GM21447 (cell line): ENCODE results near the gene HOXB13.

Experiments
- ATAC-seq: cut with Tn5 transposase; IDR thresholded peaks from one replicate; pipeline ENCODE4 v1.9.1; 2021; ENCODE audit not compliant: unreplicated experiment

Gene HOXB13

GRCh38 chr17:48711128-48711527, 17.4 kb downstream of the HOXB13 start:
- ATAC-seq: no peak

- no peak for ATAC-seq
Observed at GRCh38 chr17:48704361-48705248, 23.9 kb downstream of the HOXB13 start.

DNA sequence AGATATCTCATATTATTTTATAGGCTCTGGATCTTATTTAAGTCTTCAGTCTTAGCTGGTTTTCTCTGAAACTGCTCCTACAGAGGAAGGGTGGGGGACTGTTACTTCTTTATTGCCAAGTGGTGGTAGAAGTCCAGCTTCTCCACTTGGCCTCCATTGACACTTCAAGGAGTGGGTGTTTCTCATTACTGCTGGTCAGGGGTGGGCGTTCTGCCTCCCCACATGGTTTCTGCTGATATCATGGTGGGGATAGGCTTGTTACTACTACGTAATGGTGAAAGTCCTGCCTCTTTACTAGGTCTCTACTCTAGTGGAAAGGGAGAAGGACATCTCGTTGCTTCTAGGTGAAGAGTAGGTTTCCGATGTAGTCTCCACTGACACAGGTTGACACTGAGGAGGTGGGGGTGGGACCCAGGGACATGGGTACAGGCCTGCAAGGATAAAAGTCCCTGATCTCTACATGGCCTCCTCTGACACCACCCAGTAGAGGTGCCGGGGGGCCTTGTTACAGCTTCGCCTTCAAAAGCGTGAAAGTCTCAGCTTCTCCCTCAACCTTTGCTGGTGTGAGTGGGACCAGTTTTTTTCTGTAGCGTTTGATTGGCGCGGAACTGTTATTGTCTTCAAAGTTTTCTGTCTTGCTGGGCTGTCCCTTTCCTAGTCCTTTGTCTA, 26.6 kb downstream of the HOXB13 start:
- no peak for ATAC-seq

DNA sequence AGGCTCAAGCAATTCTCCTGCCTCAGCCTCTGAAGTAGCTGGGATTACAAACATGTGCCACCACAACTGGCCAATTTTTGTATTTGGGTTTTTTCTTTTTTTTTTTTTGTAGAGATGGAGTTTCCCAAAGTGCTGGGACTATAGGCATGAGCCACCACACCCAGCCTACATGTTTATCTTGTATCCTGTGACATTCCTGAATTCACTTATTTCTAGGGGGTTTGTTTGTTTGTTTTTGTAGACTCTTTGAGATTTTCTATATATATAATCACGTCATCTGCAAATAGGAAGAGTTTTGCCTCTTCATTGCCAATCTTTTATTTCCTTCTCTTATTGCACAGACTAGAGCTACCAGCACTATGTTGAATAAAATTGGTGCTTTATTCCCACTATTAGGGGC, 35.4 kb downstream of the HOXB13 start:
- ATAC-seq: no peak

GRCh38 chr17:48692049-48692448, 36.5 kb downstream of the HOXB13 start:
- ATAC-seq: no peak

GRCh38 chr17:48690655-48691054, 37.9 kb downstream of the HOXB13 start:
- ATAC-seq: no peak

DNA sequence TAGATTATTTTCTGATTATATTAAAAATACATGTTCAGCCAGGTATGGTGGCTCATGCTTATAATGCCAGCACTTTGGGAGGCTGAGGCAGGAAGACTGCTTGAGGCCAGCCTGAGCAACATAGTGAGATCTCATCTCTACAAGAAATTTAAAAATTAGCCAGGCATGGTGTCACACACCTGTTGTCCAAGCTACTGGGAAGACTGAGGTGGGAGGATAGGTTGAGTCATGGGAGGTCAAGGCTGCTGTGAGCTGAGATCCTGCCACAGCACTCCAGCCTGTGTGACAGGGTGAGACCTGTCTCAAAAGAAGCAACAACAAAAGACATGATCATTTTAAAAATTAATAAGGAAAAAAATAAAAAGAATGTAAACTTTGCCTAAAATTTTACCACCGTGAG, 46.9 kb downstream of the HOXB13 start:
- ATAC-seq: no peak

- no peak for ATAC-seq
Observed at GRCh38 chr17:48679385-48680096, 49.0 kb downstream of the HOXB13 start.

DNA sequence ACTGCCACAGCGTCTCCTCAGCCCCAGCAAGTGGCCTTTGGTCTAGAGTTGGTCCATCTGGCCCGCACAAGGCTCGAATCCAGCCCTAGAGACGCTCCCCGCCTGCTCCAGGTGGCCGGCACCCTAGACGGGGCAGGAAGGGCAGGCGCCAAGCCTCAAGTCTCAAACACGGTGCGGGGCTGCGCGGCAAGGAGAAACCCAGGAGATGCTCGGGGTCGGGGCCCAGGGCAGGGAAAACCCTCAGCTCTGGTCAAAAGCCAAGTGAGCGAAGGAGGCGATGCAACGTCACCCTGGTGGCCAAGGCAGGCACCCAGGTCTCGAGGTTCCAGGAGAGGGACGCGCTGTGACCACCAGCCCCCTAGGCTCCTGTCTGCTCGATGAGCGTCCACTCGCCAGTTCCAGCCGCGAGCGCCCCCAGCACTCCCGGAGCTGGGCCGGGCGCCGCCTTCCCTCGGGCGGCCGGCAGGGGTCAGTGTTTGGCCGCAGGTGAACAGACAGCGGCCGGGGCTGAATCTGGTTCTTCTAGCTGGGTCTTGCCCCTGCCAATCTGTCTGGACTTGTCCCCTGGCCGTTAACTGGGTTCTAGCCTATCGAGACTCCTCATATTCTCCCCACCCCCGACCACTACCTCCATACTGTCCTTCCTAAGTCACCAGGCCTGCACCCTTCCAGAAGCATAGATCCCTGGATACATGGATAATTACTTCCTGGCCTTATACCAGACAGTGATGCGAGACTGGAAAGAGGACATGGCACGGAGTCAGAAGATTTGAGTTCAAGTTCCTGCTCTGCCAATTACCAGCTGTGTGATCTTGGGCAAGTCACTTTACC, 50.2 kb downstream of the HOXB13 start:
- no peak for ATAC-seq

GRCh38 chr17:48676963-48677558, 51.5 kb downstream of the HOXB13 start:
- no peak for ATAC-seq
